HS-27A (cell line): ENCODE data around the gene ADSS1.

Source experiments
- DNase-seq: peaks from one replicate; pipeline ENCODE4 v3.0.0-alpha.2; 2012; ENCODE audit warnings: low read depth, missing footprints

ADSS1 gene

GRCh38 chr14:104723651-104724406, at the start of gene ADSS1:
ADSS1 (plus strand) TSS chr14:104724229; CDS start chr14:104724271, 42 bp downstream.
- DNase-seq = peak; percentile 7

- DNase-seq = no peak
Measured at GRCh38 chr14:104675447-104675846, 48.6 kb upstream of the ADSS1 start.

- DNase-seq = no peak
Measured at GRCh38 chr14:104676130-104676693, 47.8 kb upstream of the ADSS1 start.

- no peak for DNase-seq
Measured at GRCh38 chr14:104676694-104677511, 47.1 kb upstream of the ADSS1 start.

- DNase-seq = peak; percentile 34
Measured at GRCh38 chr14:104677512-104678332, 46.3 kb upstream of the ADSS1 start.

- DNase-seq = no peak
Measured at GRCh38 chr14:104678346-104678745, 45.7 kb upstream of the ADSS1 start.

GRCh38 chr14:104678901-104679705, 44.9 kb upstream of the ADSS1 start:
- DNase-seq = no peak

GRCh38 chr14:104680056-104680805, 43.8 kb upstream of the ADSS1 start:
- peak; percentile 51 for DNase-seq

- peak; percentile 47 for DNase-seq
Measured at GRCh38 chr14:104680806-104681688, 43.0 kb upstream of the ADSS1 start.

GRCh38 chr14:104681689-104682074, 42.3 kb upstream of the ADSS1 start:
- DNase-seq = peak; percentile 73

GRCh38 chr14:104682107-104682593, 41.9 kb upstream of the ADSS1 start:
- DNase-seq = no peak

- no peak for DNase-seq
Measured at GRCh38 chr14:104683653-104684448, 40.2 kb upstream of the ADSS1 start.

- no peak for DNase-seq
Measured at GRCh38 chr14:104684449-104684821, 39.6 kb upstream of the ADSS1 start.

- DNase-seq = no peak
Measured at GRCh38 chr14:104685216-104685997, 38.6 kb upstream of the ADSS1 start.

GRCh38 chr14:104685998-104686610, 37.9 kb upstream of the ADSS1 start:
- no peak for DNase-seq

GRCh38 chr14:104686624-104687517, 37.2 kb upstream of the ADSS1 start:
- DNase-seq = no peak
